ENCODE results near the gene TMEM117. TPM values are rescaled to one million over a fixed set of nuclear protein-coding genes. Genes with fewer than 3 reads are reported as not detected.

The TMEM117 gene
- total RNA-seq, 4 donors from 2014 or later: 15.8 to 42.2 (median 24.0) TPM

DNA sequence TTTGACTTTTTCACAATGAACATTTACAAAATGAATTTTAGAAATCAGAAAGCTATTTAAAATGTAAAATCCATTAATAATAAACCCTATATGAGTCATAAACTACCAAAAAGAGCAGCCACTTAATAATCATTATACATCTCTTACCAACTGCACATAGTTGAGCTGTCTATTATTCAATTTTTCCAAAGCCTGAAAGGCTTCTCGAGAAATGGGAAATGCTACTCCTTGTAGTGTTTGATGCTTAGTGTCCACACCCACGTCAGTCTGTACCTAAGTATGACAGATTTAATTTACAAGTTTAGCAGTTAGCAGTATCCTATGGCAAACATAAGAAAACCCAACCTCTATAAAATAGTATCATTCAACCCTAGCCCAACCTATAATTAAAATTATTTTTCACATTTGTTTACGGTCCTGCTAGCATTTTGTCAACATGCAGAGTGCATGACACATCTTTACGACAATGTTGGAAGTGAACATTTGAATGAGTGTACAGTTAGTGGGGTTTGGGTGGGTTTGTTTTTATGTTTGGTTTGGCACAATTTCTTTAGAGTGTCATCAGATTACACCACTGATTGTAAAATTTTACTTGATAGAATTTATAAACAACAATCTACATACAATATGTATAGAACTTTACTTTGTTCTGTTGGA, 38.2 kb upstream of the TMEM117 start:
- DNase-seq: no peak
- no peak overlapping the region for H3K4me3 ChIP-seq
- peaks cover 0 to 3% (median 0%) of the 10 kb centered on the region in 3 donors for H3K4me1 ChIP-seq
- TF ChIP-seq CTCF (IDR thresholded peaks at IDR 0.05): no peak
- TF ChIP-seq POLR2A (IDR thresholded peaks at IDR 0.05): no peak
- H3K36me3 ChIP-seq: peaks cover 4 to 96% (median 32%) of the 10 kb centered on the region in 3 donors
- intact Hi-C loops (cut with DNase I): no loop called here
- H3K9me3 ChIP-seq: no peaks in the 10 kb centered on the region
- no peaks in the 10 kb centered on the region for H3K27me3 ChIP-seq
- 70 to 86% methylated on average over 4 of the region's 4 CpGs for WGBS, 2 donors
- no peak overlapping the region for H3K27ac ChIP-seq

GRCh38 chr12:43805149-43805859, 30.6 kb upstream of the TMEM117 start:
- no peak for TF ChIP-seq POLR2A (IDR thresholded peaks at IDR 0.05)
- TF ChIP-seq CTCF (IDR thresholded peaks at IDR 0.05): no peak
- Histone ChIP-seq H3K4me1 (peaks cover 0 to 50% (median 18%) of the 10 kb centered on the region in 3 donors), H3K27ac (peak overlapping the region; percentile 91 to 99 (median 96)), H3K36me3 (peaks cover 4 to 32% (median 9%) of the 10 kb centered on the region in 3 donors), H3K27me3 (no peaks in the 10 kb centered on the region), H3K9me3 (no peaks in the 10 kb centered on the region), H3K4me3 (peak overlapping the region; percentile 79 to 94 (median 90))
- DNase-seq: no peak
- 4 to 5% methylated on average over 17 to 20 of the region's 20 CpGs for WGBS, 2 donors
- intact Hi-C loops (cut with DNase I): no loop called here

DNA sequence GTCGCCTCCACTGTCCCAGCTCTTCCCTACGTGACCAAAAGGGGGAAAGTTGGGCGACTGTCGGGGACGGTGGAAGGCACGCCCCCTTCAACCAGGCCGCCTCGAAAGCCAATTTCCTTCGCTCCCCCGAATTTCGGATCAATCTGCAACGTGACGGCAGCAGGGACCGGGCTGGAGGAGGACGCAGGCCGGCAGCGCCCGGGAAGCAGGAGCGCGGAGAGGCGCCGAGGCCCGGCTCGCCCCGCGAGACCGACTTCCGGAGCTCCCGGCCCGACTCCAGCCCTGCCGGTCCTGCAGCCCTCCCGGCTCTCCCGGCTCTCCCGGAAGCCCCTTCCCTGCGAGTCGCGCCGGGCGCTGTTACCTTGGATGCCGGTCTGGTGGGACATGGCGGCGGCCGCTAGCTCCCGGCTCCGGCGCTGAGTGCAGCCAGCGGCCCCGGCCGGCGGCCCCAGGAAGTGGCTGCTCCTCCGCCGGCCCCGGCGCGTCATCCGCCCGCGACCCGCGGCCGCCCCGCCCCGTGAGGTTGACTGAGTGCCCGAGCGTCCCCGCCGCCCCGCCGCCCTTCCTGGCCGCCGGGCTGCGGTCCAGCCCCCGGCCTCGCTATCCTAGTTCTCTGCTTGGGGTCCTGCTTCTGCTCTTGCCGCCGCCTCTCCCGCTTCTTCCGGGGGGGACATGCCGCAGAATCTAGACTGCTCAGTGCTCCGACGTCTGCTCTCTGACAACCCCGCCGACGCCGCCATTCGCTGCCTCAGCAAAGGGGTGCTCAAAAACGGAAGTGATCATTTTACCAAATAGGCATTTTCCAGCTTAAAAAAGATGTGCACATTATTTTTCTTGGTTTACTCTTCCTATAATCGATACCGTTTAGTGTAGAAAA, 29.8 kb upstream of the TMEM117 start, which contains the start of gene TWF1:
Gene TWF1 (minus strand): TSS at position 458 of the 877 bp plus-strand sequence. CDS start 72 bp downstream, at position 386.
- H3K27me3 ChIP-seq: no peaks in the 10 kb centered on the region
- H3K27ac ChIP-seq: peak within 1 kb of the TSS; percentile 91 to 99 (median 96)
- DNase-seq: peak; percentile 45
- H3K36me3 ChIP-seq: peaks cover 0 to 24% (median 9%) of the 10 kb centered on the region in 3 donors
- H3K4me1 ChIP-seq: peaks cover 0 to 50% (median 18%) of the 10 kb centered on the region in 3 donors
- TF ChIP-seq POLR2A (IDR thresholded peaks at IDR 0.05): peak in 3 of 4 donors; percentile 62 to 90 (median 88)
- peak in 4 of 6 experiments; percentile 8 to 39 (median 26) for TF ChIP-seq CTCF (IDR thresholded peaks at IDR 0.05)
- 0 to 1% methylated on average over 10 to 15 of the region's 89 CpGs for WGBS, 2 donors
- no peaks in the 10 kb centered on the region for H3K9me3 ChIP-seq
- intact Hi-C loops (cut with DNase I): no loop called here
- H3K4me3 ChIP-seq: peak within 1 kb of the TSS; percentile 79 to 94 (median 90)

DNA sequence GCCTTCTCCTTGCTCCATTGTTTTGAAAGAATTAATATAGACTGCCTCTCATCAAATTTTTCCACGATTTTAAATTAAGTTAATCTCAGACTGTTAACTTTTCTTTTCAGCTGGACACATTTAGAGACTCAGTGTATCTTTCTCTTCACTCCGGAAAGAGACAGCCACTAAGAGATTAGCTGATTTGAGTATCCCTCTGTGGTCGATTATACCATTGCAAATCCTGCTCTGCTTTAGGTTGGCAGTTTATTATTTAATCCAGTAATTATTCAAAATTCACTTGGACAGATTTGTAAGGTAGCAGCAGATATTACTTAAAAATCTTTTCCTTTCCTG, 29.2 kb upstream of the TMEM117 start:
- Histone ChIP-seq H3K9me3 (no peaks in the 10 kb centered on the region), H3K36me3 (peaks cover 0 to 18% (median 4%) of the 10 kb centered on the region in 3 donors), H3K4me1 (peaks cover 0 to 53% (median 18%) of the 10 kb centered on the region in 3 donors), H3K27me3 (no peaks in the 10 kb centered on the region), H3K27ac (peak overlapping the region; percentile 91 to 99 (median 96)), H3K4me3 (peak overlapping the region; percentile 79 to 94 (median 90))
- 1 to 7% methylated on average over 3 of the region's 3 CpGs for WGBS, 2 donors
- no peak for DNase-seq
- no peak for TF ChIP-seq POLR2A (IDR thresholded peaks at IDR 0.05)
- no peak for TF ChIP-seq CTCF (IDR thresholded peaks at IDR 0.05)
- intact Hi-C loops (cut with DNase I): no loop called here

Measured in esophagus squamous epithelium (tissue), 5 donors.